Activated T-helper 1 cell treated with Interleukin-2 at 50 U/mL for 16 hours (primary cell): ENCODE data around the gene APAF1.
"Not testable (repeated sequence)": the region's sequence is repeated elsewhere in the genome, so short reads cannot be mapped to it uniquely, and the experiment has no call there.

ENCODE experiments used
- DNase-seq: peaks from one replicate; pipeline ENCODE4 v3.0.0-alpha.2; 2020; ENCODE audit warnings: low read depth

Gene APAF1

GRCh38 chr12:98644712-98645571 lies at the start of gene APAF1, which contains the start of gene IKBIP:
TSS of gene APAF1 (plus strand) at chr12:98645290. CDS start at chr12:98648360, 3,070 bp downstream.
TSS of gene IKBIP (minus strand) at chr12:98644788. CDS start at chr12:98644701, 87 bp downstream.
- DNase-seq, result peak; percentile 97

GRCh38 chr12:98597313-98597712 lies 47.8 kb upstream of the APAF1 start:
- not testable (repeated sequence) for DNase-seq

- no peak for DNase-seq
These were observed 43.2 kb upstream of the APAF1 start for GRCh38 chr12:98601924-98602323.

- no peak for DNase-seq
These were observed 38.6 kb upstream of the APAF1 start for GRCh38 chr12:98606359-98606988.

GRCh38 chr12:98610596-98610995 lies 34.5 kb upstream of the APAF1 start:
- DNase-seq, result no peak

GRCh38 chr12:98612696-98613334 lies 32.3 kb upstream of the APAF1 start:
- no peak for DNase-seq

- no peak for DNase-seq
These were observed 26.1 kb upstream of the APAF1 start for GRCh38 chr12:98618952-98619351.

- no peak for DNase-seq
These were observed 9.3 kb upstream of the APAF1 start for GRCh38 chr12:98635657-98636323.

- no peak for DNase-seq
These were observed 8.0 kb upstream of the APAF1 start for GRCh38 chr12:98637068-98637467.

GRCh38 chr12:98638009-98638408 lies 7.1 kb upstream of the APAF1 start:
- DNase-seq, result no peak

GRCh38 chr12:98639491-98639890 lies 5.6 kb upstream of the APAF1 start:
- DNase-seq, result no peak

GRCh38 chr12:98642801-98643200 lies 2.3 kb upstream of the APAF1 start:
- not testable (repeated sequence) for DNase-seq

GRCh38 chr12:98644433-98644711 lies 718 bp upstream of the APAF1 start:
- no peak for DNase-seq

GRCh38 chr12:98645572-98646067 lies 530 bp downstream of the APAF1 start:
- no peak for DNase-seq

GRCh38 chr12:98646294-98647090 lies 1.4 kb downstream of the APAF1 start:
- no peak for DNase-seq

- no peak for DNase-seq
These were observed 6.2 kb downstream of the APAF1 start for GRCh38 chr12:98651328-98651727.

GRCh38 chr12:98653866-98654493 lies 8.9 kb downstream of the APAF1 start:
- DNase-seq, result no peak

- DNase-seq, result no peak
These were observed 11.4 kb downstream of the APAF1 start for GRCh38 chr12:98656289-98657101.

- DNase-seq, result no peak
These were observed 15.4 kb downstream of the APAF1 start for GRCh38 chr12:98660521-98660920.

- no peak for DNase-seq
These were observed 24.7 kb downstream of the APAF1 start for GRCh38 chr12:98669751-98670150.
